Adipocyte (in vitro differentiated cells): Measurements from ENCODE around the gene WDR54.
"Not testable (repeated sequence)": the region's sequence is repeated elsewhere in the genome, so short reads cannot be mapped to it uniquely, and the experiment has no call there.

Experiments
- DNase-seq: peaks from one replicate; pipeline ENCODE4 v3.0.0-alpha.2; 2015; ENCODE audit warnings: low read depth
- H3K27me3 ChIP-seq: replicated peaks from 2 replicates; pipeline ENCODE4 v1.7.0; 2013; ENCODE audit warnings: mild to moderate bottlenecking, low read length, moderate library complexity; ENCODE audit not compliant: control insufficient read depth, insufficient read depth
- H3K36me3 ChIP-seq: 2 replicates; pipeline ENCODE4 v1.7.0; 2013; ENCODE audit warnings: low read length, mild to moderate bottlenecking, moderate library complexity; ENCODE audit not compliant: control insufficient read depth, insufficient read depth, severe bottlenecking
- H3K4me1 ChIP-seq: 2 replicates; pipeline ENCODE4 v1.7.0; 2013; ENCODE audit warnings: mild to moderate bottlenecking, low read length, moderate library complexity; ENCODE audit not compliant: control insufficient read depth, insufficient read depth
- H3K4me3 ChIP-seq: 2 replicates; pipeline ENCODE4 v1.7.0; 2013; ENCODE audit warnings: mild to moderate bottlenecking, low read length, moderate library complexity
- H3K9ac ChIP-seq: 2 replicates; pipeline ENCODE4 v1.7.0; 2013; ENCODE audit warnings: mild to moderate bottlenecking, low read length, moderate library complexity
- H3K9me3 ChIP-seq: 2 replicates; pipeline ENCODE4 v1.7.0; 2013; ENCODE audit warnings: mild to moderate bottlenecking, low read length, moderate library complexity; ENCODE audit not compliant: control insufficient read depth

WDR54 gene

GRCh38 chr2:74420443-74421103 is 957 bp upstream of the WDR54 start:
- H3K9ac ChIP-seq: peak overlapping the region; percentile 75
- DNase-seq: not testable (repeated sequence)

DNA sequence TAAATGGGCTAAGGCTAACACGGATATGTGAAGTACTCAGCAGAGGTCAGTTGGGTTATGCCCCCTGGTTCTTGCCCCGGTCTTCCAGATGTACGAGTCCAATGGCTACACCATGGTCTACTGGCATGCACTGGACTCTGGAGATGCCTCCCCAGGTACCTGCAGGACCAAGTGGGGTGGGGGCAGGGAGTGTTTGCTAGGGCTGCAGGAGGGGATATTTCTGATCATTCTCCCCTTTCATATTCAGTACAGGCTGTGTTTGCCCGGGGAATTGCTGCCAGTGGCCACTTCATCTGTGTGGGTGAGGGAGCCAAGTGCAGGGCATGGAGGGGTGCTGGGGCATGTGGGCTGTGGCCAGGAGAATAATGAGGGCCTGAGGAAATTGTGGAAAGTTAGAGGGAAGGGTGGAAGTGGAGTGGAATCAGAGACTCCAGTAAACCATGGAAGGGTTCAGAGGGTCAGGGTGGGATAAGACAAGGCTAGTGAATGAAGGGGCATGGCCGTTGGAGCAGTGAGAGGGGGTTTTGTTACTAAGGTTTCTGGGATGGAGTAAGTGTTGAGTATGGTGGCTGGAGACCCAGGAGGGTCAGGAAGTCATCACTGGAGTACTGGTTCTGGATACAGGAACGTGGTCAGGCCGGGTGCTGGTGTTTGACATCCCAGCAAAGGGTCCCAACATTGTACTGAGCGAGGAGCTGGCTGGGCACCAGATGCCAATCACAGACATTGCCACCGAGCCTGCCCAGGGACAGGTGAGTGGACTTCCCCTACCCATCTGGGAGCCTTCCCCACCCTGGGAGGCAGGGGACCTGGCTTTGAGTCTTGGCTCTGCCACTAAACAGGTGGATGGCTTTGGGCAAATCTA is 1.9 kb downstream of the WDR54 start:
- peaks cover 14% of the 10 kb centered on the region for H3K4me1 ChIP-seq
- H3K4me3 ChIP-seq: no peak overlapping the region
- H3K9me3 ChIP-seq: no peaks in the 10 kb centered on the region
- no peak overlapping the region for H3K9ac ChIP-seq
- DNase-seq: no peak
- no peaks in the 10 kb centered on the region for H3K27me3 ChIP-seq
- H3K36me3 ChIP-seq: peaks cover 10% of the 10 kb centered on the region

More at GRCh38 chr2:74420443-74421103, 957 bp upstream of the WDR54 start:
- not testable (repeated sequence) for H3K36me3 ChIP-seq, H3K9me3 ChIP-seq, H3K27me3 ChIP-seq
- Histone ChIP-seq H3K4me1 (peaks cover 18% of the 10 kb centered on the region), H3K4me3 (peak overlapping the region; percentile 91)

DNA sequence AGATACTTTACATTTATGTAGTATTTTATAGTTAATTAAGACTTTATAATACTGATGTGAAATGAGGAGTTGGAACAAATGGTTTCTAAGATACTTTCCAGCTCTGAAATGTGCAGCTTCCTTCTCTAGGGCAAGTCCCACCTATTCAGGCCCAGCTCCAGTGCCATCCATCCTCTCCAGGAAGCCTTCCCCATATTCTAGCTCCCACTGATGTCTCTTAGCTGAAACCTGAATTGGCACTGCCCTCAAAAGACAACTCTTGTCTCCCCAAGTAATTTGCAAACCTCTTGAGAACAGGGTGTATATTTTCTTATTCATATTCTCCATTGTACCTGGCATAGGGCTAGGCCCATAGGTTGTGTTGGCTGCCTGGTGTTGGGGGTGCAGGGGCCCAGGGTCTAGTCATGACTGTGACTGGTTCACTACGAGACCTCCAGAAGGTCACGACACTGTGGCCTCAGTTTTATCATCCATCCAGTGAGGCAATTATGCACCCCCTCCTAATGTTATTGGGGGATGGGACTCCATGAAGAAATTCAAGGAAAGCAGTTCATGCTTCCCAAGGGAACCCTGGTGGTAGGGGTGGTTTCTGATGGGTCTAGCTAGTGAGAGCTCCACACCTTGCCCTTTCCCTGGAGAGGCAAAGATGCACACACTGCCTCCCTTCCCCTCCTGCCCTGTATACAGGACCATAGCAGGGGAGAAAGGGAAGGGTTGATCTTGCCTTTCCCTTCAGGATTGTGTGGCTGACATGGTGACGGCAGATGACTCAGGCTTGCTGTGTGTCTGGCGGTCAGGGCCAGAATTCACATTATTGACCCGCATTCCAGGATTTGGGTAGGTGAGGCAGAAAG is 2.8 kb downstream of the WDR54 start:
- no peaks in the 10 kb centered on the region for H3K27me3 ChIP-seq
- H3K9me3 ChIP-seq: no peaks in the 10 kb centered on the region
- no peak overlapping the region for H3K9ac ChIP-seq
- no peak overlapping the region for H3K4me3 ChIP-seq
- no peak for DNase-seq
- peaks cover 14% of the 10 kb centered on the region for H3K4me1 ChIP-seq
- peaks cover 17% of the 10 kb centered on the region for H3K36me3 ChIP-seq

- Histone ChIP-seq H3K27me3 (no peaks in the 10 kb centered on the region), H3K4me1 (peaks cover 14% of the 10 kb centered on the region), H3K36me3 (peaks cover 23% of the 10 kb centered on the region), H3K9me3 (no peaks in the 10 kb centered on the region), H3K4me3 (no peak overlapping the region), H3K9ac (no peak overlapping the region)
- no peak for DNase-seq
Observed at GRCh38 chr2:74424995-74425406, 3.5 kb downstream of the WDR54 start.

DNA sequence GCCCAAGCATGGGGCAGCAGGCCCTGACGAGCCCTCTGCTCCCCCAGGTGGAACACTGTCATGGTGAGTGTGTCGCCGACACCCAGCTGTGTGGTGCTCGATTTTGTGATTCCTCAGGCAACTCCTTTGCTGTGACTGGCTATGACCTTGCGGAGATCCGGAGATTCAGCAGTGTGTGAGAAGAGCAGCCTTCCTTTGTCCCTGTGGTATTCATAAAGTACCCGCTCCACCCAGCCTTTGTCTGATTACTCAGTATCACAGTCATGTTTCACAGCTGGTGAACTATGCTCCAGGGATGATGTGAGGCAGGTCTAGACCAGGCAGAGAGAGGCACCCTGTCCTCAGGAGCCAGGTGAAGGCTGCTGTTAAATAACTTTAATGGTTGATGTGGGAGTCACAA is 4.0 kb downstream of the WDR54 start:
- no peak overlapping the region for H3K4me3 ChIP-seq
- no peaks in the 10 kb centered on the region for H3K9me3 ChIP-seq
- peaks cover 27% of the 10 kb centered on the region for H3K36me3 ChIP-seq
- no peaks in the 10 kb centered on the region for H3K27me3 ChIP-seq
- peaks cover 14% of the 10 kb centered on the region for H3K4me1 ChIP-seq
- H3K9ac ChIP-seq: no peak overlapping the region
- DNase-seq: no peak

GRCh38 chr2:74426181-74426758 is 4.7 kb downstream of the WDR54 start:
- Histone ChIP-seq H3K4me1 (peaks cover 9% of the 10 kb centered on the region), H3K4me3 (no peak overlapping the region), H3K36me3 (peaks cover 28% of the 10 kb centered on the region), H3K9me3 (no peaks in the 10 kb centered on the region), H3K9ac (no peak overlapping the region), H3K27me3 (no peaks in the 10 kb centered on the region)
- no peak for DNase-seq

- no peak overlapping the region for H3K9ac ChIP-seq
- H3K27me3 ChIP-seq: no peaks in the 10 kb centered on the region
- no peaks in the 10 kb centered on the region for H3K9me3 ChIP-seq
- H3K36me3 ChIP-seq: peaks cover 36% of the 10 kb centered on the region
- no peaks in the 10 kb centered on the region for H3K4me1 ChIP-seq
- no peak for DNase-seq
- no peak overlapping the region for H3K4me3 ChIP-seq
Observed at GRCh38 chr2:74427551-74427950, 6.0 kb downstream of the WDR54 start.

- DNase-seq: no peak
- Histone ChIP-seq H3K4me3 (no peak overlapping the region), H3K36me3 (peaks cover 36% of the 10 kb centered on the region)
Observed at GRCh38 chr2:74428675-74429074, 7.1 kb downstream of the WDR54 start.

DNA sequence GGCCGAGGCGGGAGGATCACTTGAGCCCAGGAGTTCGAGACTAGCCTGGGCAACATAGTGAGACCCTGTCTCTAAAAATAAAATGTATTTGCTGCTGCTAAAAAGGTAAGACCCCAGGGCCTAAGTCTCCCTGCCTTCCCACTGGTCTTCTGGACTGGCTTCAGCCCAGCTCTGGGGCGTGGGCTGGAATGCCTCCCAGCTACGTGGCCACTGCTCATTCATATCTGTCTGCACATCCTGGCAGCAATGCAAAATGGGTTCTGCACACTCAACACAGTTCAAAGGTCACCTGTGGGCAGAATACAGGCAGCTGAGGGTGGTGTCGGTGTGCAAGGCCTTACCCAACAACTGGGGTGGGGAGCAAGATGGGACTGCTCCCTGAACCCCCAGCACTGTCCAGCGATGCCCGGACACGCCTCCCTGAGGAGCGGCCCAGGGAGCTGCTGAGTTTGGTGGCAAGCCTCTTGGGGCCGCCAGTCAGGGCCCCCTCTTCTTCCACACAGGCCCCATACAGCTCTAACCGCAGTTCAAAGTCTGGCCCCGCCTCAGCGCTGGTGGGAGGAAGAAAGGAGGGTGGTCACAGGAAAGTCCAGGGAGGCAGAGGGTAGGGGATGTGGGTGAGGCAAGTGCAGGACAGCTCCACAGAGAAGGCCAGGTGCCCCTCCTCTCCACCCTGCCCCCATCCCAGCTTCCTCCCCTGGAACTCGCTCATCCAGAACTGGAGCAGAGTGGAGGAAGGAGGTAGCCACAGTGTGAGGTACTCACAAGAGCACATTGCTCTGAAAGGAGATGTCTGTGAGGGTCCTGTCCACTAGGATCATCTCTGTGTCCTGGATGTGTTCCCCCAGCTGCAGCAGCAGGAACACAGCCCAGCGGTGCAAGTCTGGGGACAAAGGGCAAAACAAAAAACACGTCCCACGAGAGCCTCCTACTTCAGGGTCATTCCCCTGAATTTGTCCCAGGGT is 8.2 kb downstream of the WDR54 start:
- H3K9me3 ChIP-seq: no peaks in the 10 kb centered on the region
- H3K4me1 ChIP-seq: no peaks in the 10 kb centered on the region
- peaks cover 36% of the 10 kb centered on the region for H3K36me3 ChIP-seq
- no peak for DNase-seq
- no peaks in the 10 kb centered on the region for H3K27me3 ChIP-seq
- H3K9ac ChIP-seq: no peak overlapping the region
- no peak overlapping the region for H3K4me3 ChIP-seq

More at GRCh38 chr2:74428675-74429074, 7.1 kb downstream of the WDR54 start:
- no peaks in the 10 kb centered on the region for H3K27me3 ChIP-seq
- no peak overlapping the region for H3K9ac ChIP-seq
- no peaks in the 10 kb centered on the region for H3K4me1 ChIP-seq
- H3K9me3 ChIP-seq: no peaks in the 10 kb centered on the region

- Histone ChIP-seq H3K9ac (no peak overlapping the region), H3K4me1 (no peaks in the 10 kb centered on the region), H3K4me3 (no peak overlapping the region), H3K36me3 (peaks cover 36% of the 10 kb centered on the region), H3K9me3 (no peaks in the 10 kb centered on the region), H3K27me3 (no peaks in the 10 kb centered on the region)
- DNase-seq: no peak
Observed at GRCh38 chr2:74430502-74430901, 9.0 kb downstream of the WDR54 start.
